IPS-18c (cell line): Measurements from ENCODE around the gene YWHAG.
"Not testable (repeated sequence)": the region's sequence is repeated elsewhere in the genome, so short reads cannot be mapped to it uniquely, and the experiment has no call there.

ENCODE experiments used
- H3K4me3 ChIP-seq: 2 replicates; pipeline ENCODE4 v1.7.0; 2013; ENCODE audit warnings: low read depth, mild to moderate bottlenecking, low read length, moderate library complexity; ENCODE audit not compliant: insufficient read depth
- H3K9me3 ChIP-seq: one replicate; pipeline ENCODE4 v1.6.1; 2013; ENCODE audit warnings: mild to moderate bottlenecking, low read length, moderate library complexity; ENCODE audit not compliant: control insufficient read depth, insufficient read depth

The YWHAG gene

DNA sequence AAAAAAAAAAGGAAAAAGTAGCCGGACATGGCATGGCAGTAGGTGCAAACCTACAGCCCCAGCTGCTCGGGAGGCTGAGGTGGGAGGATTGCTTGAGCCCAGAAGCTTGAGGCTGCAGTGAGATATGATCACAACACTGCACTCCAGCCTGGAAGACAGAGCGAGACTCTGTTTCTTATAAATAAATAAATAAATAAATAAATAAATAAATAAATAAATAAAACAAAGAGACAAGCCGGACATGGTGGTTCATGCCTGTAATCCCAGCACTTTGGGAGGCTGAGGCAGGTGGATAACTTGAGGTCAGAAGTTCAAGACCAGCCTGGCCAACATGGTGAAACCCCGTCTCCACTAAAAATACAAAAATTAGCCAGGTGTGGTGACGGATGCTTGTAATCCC, 44.1 kb downstream of the YWHAG start:
- not testable (repeated sequence) for H3K9me3 ChIP-seq, H3K4me3 ChIP-seq

DNA sequence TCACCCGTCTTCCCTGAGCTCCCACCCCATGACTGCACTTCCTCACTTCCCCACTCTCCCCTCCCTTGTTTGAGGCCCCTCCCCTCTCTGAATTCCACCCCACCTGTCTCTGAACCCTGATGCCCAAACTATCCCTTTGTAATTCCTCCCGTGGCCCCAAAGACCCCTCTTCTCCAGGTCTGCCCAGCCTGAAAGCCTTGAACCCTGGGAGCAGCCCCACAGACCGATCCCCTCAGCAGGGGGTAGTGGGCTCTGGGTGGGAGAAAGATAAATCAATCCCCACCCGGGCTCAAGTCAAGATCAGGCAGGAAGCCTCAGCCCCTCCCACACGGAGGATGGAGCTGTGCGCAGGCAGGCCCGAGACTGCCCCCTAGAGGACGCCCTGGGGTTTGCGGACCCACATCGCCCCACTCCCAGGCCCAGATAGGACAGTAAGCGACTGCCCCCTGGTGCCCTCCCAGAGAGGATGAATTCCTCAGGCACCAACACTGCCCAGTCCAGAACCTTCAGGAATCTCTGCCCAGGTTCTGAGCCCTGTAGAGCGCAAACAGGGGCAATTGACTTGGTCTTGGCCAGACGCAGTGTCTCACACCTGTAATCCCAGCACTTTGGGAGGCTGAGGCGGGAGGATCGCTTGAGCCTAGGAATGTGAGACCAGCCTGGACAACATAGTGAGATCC, 44.6 kb downstream of the YWHAG start:
- no peaks in the 10 kb centered on the region for H3K9me3 ChIP-seq
- H3K4me3 ChIP-seq = peak overlapping the region; percentile 32; the same call in 1 of the 2 replicates

DNA sequence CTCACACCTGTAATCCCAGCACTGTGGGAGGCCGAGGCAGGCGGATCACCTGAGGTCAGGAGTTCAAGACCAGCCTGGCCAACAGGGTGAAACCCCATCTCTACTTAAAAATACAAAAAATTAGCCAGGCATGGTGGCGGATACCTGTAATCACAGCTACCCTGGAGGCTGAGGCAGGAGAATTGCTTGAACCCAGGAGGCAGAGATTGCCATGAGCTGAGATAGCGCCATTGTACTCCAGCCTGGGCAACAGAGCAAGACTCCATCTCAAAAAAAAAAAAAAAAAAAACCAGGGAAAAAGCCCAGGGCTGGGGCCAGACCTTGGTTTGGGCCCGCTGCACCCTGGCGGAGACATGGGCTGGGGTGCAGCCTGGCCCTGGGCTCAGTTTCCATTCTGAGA, 47.0 kb downstream of the YWHAG start:
- H3K4me3 ChIP-seq, H3K9me3 ChIP-seq: not testable (repeated sequence)

DNA sequence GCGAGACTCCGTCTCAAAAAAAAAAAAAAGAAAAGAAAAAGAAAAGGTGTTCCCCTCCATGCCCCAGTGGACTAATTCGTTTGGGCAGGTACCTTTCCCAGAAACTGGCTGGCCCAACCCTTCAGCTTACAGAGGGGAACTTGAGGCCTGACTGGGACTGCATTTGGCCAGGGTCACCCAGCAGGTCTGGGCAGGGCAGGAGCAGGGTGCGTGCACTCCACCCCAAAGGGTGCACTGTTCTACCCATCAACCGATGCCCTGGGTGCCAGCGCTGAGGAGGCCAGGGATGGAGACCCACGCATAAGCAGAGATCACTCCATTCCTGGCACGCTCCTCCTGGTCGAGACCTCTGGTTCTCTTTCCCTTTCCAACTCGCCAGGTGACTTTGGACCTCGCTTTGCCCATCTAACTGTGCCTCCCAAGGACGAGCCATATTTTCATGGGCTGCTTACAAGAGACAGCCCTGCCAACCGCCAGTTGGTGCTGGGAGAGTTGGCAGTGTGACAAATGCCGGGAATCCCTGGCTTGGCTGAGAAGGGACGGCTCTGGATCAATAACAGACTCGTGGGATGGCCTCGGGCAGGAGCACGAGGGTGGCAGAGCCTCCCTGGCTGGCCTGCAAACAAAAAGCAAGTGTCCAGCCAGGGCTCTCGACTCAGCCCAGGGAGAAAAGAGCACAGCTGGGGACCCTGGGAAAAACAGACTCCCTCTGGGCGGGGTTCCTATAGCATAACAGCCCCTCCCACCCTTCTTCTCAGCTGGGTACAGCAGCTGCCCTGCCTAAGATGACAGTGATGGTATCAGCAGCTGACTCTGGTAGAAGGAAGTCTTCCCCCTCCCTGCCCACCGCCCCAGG, 48.5 kb downstream of the YWHAG start:
- Histone ChIP-seq H3K4me3 (no peak overlapping the region), H3K9me3 (no peaks in the 10 kb centered on the region)

DNA sequence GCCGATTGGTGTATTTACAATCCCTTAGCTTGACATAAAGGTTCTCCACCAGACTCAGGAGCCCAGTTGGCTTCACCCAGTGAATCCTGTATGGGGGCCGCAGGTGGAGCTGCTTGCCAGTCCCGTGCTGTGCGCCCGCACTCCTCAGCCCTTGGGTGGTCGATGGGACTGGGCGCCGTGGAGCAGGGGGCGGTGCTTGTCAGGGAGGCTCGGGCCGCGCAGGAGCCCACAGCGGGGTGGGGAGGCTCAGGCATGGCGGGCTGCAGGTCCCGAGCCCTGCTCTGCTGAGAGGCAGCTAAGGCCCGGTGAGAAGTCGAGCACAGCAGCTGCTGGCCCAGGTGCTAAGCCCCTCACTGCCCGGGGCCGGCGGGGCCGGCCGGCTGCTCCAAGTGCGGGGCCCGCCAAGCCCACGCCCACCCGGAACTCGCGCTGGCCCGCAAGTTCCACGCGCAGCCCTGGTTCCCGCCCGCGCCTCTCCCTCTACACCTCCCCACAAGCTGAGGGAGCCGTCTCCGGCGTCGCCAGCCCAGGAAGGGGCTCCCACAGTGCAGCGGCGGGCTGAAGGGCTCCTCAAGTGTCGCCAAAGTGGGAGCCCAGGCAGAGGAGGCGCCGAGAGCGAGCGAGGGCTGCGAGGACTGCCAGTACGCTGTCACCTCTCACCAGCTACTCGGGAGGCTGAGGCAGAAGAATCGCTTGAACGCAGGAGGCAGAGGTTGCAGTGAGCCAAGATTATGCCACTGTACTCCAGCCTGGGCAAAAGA, 49.3 kb downstream of the YWHAG start:
- H3K9me3 ChIP-seq, H3K4me3 ChIP-seq: not testable (repeated sequence)

DNA sequence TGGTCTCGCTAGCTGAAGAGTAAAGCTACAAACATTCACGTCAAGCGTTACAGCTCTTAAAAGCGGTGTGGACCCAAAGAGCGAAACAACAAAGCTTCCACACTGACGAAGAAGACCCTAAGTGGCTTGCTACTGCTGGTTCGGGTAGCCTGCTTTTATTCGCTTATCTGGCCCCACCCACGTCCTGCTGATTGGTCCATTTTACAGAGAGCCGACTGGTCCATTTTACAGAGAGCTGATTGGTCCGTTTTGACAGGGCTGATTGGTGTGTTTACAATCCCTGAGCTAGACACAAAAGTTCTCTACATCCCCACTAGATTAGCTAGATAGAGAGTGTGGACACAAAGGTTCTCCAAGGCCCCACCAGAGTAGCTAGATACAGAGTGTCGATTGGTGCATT, 49.9 kb downstream of the YWHAG start:
- not testable (repeated sequence) for H3K9me3 ChIP-seq, H3K4me3 ChIP-seq

DNA sequence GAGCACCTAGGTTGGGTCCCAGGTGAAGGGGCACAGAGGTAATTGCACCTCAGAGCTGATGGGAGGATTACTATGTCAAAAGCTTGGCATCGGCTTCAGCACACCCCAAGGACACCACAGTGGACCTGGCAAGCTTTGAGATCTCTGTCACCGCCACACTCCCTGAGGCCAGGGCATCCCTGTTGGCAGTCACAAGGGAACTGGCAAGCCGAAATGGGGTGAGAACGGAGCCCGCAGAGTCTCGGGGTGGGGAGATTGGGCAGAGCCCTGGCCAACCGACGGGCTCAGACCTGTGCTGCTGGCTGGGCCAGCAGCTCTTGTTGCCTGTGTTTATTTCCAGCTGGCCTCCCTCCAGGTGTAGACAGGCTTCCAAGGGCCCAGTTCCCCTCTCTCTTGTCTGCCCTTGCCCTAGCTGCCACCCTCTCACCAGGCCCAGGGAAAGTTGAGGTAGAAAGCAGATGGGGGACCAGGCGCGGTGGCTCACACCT, 53.9 kb downstream of the YWHAG start:
- Histone ChIP-seq H3K4me3 (no peak overlapping the region), H3K9me3 (no peaks in the 10 kb centered on the region)

DNA sequence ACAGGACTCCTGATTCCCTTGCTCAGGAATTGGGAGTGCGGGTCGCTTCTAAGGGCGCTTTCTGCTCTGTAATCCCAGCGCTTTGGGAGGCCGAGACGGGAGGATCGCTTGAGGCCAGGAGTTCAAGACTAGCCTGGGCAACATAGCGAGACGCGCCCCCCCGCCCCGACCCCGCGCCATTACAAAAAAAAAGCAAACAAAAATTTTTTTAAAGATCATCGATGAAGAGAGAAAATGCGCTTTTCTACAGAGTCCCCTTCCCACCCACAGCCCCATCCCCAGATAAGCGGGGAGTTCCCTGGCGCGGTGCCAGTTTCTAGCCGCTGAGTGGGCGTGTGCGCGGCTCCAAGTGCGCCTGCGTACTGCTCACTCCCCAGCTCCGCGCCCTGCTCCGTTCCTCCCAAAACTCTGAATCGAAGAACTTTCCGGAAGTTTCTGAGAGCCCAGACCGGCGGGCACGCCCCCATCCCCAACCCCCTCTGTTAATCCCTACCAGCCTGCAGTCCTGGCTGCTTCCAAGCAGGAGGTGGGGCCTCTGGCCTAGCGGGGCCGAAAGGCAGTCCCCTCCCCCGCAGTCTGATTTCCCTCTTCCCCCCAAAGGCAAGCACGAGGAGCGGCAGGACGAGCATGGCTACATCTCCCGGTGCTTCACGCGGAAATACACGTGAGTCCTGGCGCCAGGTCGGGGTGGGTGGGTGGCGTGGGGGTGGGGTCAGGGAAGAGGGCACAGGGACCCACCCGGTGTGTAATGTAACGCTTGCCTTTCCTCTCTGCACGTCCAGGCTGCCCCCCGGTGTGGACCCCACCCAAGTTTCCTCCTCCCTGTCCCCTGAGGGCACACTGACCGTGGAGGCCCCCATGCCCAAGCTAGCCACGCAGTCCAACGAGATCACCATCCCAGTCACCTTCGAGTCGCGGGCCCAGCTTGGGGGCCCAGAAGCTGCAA, 55.3 kb downstream of the YWHAG start:
- Histone ChIP-seq H3K4me3 (peak overlapping the region; percentile 73), H3K9me3 (no peaks in the 10 kb centered on the region)

DNA sequence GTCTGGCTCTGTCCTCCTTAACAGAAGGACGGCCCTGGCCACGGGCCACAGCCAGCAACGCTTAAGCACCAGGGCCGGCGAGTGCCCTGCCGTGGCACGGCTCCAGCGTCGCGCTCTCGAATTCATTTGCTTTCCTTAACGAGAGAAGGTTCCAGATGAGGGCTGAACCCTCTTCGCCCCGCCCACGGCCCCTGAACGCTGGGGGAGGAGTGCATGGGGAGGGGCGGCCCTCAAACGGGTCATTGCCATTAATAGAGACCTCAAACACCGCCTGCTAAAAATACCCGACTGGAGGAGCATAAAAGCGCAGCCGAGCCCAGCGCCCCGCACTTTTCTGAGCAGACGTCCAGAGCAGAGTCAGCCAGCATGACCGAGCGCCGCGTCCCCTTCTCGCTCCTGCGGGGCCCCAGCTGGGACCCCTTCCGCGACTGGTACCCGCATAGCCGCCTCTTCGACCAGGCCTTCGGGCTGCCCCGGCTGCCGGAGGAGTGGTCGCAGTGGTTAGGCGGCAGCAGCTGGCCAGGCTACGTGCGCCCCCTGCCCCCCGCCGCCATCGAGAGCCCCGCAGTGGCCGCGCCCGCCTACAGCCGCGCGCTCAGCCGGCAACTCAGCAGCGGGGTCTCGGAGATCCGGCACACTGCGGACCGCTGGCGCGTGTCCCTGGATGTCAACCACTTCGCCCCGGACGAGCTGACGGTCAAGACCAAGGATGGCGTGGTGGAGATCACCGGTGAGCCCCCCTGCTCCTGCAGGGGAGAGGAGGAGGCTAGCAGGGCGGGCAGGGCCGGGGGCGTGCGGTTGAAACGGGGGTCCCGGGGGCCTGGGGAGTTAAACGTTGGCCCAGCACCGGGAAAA, 56.2 kb downstream of the YWHAG start, which contains the start of gene HSPB1:
HSPB1 (plus strand) TSS at position 327 of the 855 bp plus-strand sequence; CDS start at position 367, 40 bp downstream.
- Histone ChIP-seq H3K9me3 (no peaks in the 10 kb centered on the region), H3K4me3 (peak within 1 kb of the TSS; percentile 73)

DNA sequence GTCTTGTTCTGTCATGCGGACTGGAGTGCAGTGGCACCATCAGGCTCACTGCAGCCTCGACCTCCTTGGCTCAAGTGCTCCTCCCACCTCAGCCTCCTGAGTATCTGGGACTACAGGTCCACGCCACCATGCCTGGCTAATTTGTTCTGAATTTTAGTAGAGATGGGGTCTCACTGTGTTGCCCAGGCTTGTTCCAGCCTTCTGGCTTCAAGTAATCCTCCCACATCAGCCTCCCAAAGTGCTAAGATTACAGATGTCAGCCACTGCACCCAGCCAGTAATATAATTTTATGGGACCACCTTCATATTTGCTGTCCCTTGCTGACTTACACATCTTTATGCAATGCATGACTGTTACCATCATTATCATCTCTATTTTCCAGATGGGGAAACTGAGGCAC, 57.8 kb downstream of the YWHAG start:
- Histone ChIP-seq H3K4me3 (no peak overlapping the region), H3K9me3 (no peaks in the 10 kb centered on the region)

DNA sequence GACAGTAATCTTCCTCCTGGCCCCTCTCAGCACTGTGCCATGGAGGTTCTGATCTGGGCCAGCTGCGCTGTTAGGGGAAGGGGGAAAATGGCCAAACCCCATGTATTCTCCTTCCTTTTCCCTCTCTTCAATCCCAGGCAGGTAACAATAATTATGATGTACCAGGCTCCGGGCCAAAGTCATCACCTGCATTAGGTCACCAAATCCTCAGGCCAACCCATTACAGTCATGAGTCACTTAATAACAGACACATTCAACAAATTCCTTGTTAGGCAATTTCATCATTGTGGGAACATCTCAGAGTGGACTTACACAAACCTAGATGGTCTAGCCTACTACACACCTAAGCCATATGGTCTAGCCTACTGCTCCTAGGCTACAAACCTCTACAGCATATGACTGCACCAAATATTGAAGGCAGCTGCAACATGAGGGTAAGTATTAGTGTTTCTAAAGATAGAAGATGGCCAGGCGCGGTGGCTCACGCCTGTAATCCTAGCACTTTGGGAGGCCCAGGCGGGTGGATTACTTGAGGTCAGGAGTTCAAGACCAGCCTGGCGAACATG, 58.5 kb downstream of the YWHAG start:
- Histone ChIP-seq H3K9me3 (no peaks in the 10 kb centered on the region), H3K4me3 (no peak overlapping the region)

DNA sequence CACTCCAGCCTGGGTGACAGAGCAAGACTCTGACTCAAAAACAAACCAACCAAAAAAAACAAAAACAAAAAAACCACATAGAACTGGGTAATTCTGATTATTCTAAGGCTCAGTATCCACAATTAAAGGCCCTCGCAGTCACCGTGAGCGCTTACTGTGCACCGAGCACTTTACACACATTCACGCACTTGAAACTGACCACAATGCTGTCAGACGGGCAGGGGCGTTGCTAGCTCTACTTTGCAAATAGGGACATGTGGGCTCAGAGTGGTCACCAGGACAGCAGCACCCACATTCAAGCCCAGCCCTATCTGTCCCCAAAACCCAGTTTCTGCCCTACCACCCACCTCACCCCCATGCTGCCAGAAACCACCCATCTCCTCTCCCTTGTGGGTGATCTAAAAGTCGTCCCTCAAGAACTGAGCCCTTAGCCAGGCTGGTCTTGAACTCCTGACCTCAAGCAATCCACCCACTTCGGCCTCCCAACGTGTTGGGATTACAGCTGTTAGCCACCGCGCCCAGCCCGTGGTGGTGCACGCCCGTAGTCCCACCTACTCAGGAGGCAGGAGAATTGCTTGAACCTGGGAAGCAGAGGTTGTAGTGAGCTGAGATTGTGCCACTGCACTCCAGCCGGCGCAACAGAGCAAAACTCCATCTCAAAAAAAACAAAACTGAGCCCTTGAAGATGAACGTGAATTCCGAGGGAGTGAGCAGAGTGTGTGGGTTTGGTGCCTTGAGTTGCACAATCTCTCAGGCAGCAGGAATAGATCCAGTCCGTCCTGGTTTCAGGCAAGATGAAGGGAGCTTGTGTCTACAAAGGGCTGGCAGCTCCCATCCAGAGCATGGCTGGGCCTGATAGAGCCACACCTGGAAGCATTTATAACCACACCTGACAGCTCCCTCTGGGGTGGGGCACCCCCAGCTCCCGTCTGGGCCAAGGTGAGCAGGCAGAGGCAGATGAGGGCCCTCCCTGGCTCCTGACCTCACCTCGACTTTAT, 61.7 kb downstream of the YWHAG start:
- Histone ChIP-seq H3K4me3 (no peak overlapping the region), H3K9me3 (no peaks in the 10 kb centered on the region)

DNA sequence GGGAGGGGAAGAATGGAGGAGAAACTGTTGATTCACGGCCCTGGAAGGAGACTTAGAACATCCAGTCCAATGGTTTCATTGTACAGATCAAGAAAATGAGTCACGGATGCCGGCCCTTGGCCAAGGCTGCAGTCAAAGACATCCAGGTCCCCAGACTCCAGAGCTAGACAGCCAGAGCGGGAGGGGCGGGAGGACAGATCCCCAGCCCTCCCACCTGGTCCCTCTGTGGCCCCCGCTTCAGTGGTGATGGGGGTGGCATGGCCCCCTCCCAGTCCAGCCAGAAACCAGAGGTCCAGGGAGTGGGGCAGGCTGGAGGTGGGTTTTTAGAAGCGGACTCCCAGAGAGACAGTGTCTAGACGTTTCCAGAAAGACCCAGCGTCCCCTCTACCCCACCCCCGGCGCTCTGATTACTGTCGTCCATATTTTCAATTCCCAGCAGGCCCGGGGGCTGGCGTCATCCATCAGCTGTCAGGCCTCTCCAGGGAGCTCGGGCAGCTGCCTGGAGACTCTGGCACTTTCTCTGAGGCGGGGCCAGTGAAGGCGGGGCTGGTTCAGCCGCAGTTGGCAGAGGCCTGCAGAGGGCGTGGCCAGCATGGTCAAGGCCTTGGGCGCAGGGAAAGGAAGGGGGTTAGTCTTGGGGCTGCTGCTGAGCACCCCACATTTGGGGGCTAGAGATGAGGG, 64.3 kb downstream of the YWHAG start:
- H3K9me3 ChIP-seq = no peaks in the 10 kb centered on the region
- no peak overlapping the region for H3K4me3 ChIP-seq

DNA sequence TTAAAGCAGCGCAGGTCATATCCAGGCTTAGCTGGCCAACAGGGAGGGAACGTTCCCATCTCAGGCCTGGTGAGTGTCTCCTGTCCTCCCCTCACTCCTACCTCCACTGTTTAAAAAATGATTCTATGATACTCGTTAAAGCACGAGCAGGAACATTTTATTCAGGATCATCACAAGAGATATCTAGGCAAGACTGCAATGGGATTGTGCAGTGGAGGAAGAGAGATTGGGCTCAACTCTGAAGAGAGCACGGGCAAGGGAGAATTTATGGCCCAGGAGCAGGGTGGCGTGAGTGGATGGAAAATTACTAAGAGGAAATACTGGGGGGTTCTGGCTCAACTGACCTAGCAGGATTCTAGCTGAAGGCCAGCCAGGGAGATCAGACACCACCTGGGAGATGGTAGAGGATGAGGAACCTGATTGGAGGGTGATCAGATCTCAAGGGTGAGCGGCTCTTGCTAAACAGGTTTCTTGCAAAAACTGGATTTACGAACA, 65.3 kb downstream of the YWHAG start:
- Histone ChIP-seq H3K4me3 (no peak overlapping the region), H3K9me3 (no peaks in the 10 kb centered on the region)
